Measurements from ENCODE around the gene DNM1. TPM values are rescaled to one million over a fixed set of nuclear protein-coding genes. Genes with fewer than 3 reads are reported as not detected.

The DNM1 gene
- total RNA-seq (ENCODE audit: low replicate concordance), result 30.1 and 52.7 TPM in 2 replicates

GRCh38 chr9:128203024-128203706 lies at the start of gene DNM1:
Gene DNM1 (plus strand): TSS chr9:128203379. CDS start chr9:128203471, 92 bp downstream.
- peak within 1 kb of the TSS; percentile 90 for H3K27ac Mint-ChIP-seq
- H3K27ac ChIP-seq, result no peak within 1 kb of the TSS

GRCh38 chr9:128153947-128154695 lies 49.1 kb upstream of the DNM1 start:
- Histone ChIP-seq H3K9ac (no peak overlapping the region), H2AFZ (replicated peaks) (no peak overlapping the region), H3K36me3 (no peaks in the 10 kb centered on the region), H4K20me1 (ENCODE audit: low read depth) (no peaks in the 10 kb centered on the region), H3K27ac (no peak overlapping the region), H3K4me1 (no peaks in the 10 kb centered on the region), H3K4me2 (no peak overlapping the region), H3K27me3 (no peaks in the 10 kb centered on the region), H3K4me3 (no peak overlapping the region), H3F3A (ENCODE audit: low read depth) (peaks cover 6% of the 10 kb centered on the region), H3K9me3 (ENCODE audit: low read depth) (no peaks in the 10 kb centered on the region), H3K79me2 (ENCODE audit: low read depth) (no peaks in the 10 kb centered on the region)
- DNase-seq (ENCODE audit: low spot score), result no peak
- Mint-ChIP-seq H3K36me3 (no peaks in the 10 kb centered on the region), H3K4me1 (peaks cover 9% of the 10 kb centered on the region), H3K27ac (no peak overlapping the region), H3K4me3 (no peak overlapping the region), H3K9me3 (no peaks in the 10 kb centered on the region), H3K27me3 (ENCODE audit: insufficient read depth, low read depth) (peaks cover 7% of the 10 kb centered on the region)
- TF ChIP-seq CTCF (IDR thresholded peaks at IDR 0.05) (no peak), EZH2 (IDR thresholded peaks at IDR 0.05) (no peak), EZH2phosphoT487 (IDR thresholded peaks at IDR 0.05) (no peak)

More at GRCh38 chr9:128203024-128203706, at the start of gene DNM1:
- Histone ChIP-seq H3F3A (ENCODE audit: low read depth) (peaks cover 19% of the 10 kb centered on the region), H3K9me3 (ENCODE audit: low read depth) (no peaks in the 10 kb centered on the region), H3K36me3 (no peaks in the 10 kb centered on the region), H3K79me2 (ENCODE audit: low read depth) (peaks cover 13% of the 10 kb centered on the region), H3K4me2 (peak within 1 kb of the TSS; percentile 81), H3K27me3 (no peaks in the 10 kb centered on the region), H2AFZ (replicated peaks) (peak within 1 kb of the TSS; percentile 74), H3K4me3 (peak within 1 kb of the TSS; percentile 94), H3K4me1 (peaks cover 8% of the 10 kb centered on the region), H3K9ac (no peak within 1 kb of the TSS), H4K20me1 (ENCODE audit: low read depth) (peaks cover 15% of the 10 kb centered on the region)
- Mint-ChIP-seq H3K36me3 (no peaks in the 10 kb centered on the region), H3K4me3 (peak within 1 kb of the TSS; percentile 92), H3K27me3 (ENCODE audit: insufficient read depth, low read depth) (peaks cover 13% of the 10 kb centered on the region), H3K9me3 (no peaks in the 10 kb centered on the region), H3K4me1 (peaks cover 33% of the 10 kb centered on the region)
- TF ChIP-seq CTCF (IDR thresholded peaks at IDR 0.05), result peak; percentile 76
- no peak for TF ChIP-seq EZH2 (IDR thresholded peaks at IDR 0.05)
- peak; percentile 93 for DNase-seq (ENCODE audit: low spot score)

GRCh38 chr9:128155736-128156500 lies 47.3 kb upstream of the DNM1 start:
- DNase-seq (ENCODE audit: low spot score), result no peak
- H3K4me1 Mint-ChIP-seq, result peaks cover 6% of the 10 kb centered on the region
- H3K9me3 Mint-ChIP-seq, result no peaks in the 10 kb centered on the region
- TF ChIP-seq EZH2 (IDR thresholded peaks at IDR 0.05), result no peak
- no peak for TF ChIP-seq CTCF (IDR thresholded peaks at IDR 0.05)
- TF ChIP-seq EZH2phosphoT487 (IDR thresholded peaks at IDR 0.05), result no peak
- H3K27ac Mint-ChIP-seq, result peak overlapping the region; percentile 72
- H3K36me3 Mint-ChIP-seq, result no peaks in the 10 kb centered on the region
- peaks cover 3% of the 10 kb centered on the region for H3K27me3 Mint-ChIP-seq (ENCODE audit: insufficient read depth, low read depth)
- Histone ChIP-seq H2AFZ (replicated peaks) (no peak overlapping the region), H3K9me3 (ENCODE audit: low read depth) (no peaks in the 10 kb centered on the region), H3K79me2 (ENCODE audit: low read depth) (peaks cover 4% of the 10 kb centered on the region), H3K36me3 (no peaks in the 10 kb centered on the region), H3K27me3 (no peaks in the 10 kb centered on the region), H4K20me1 (ENCODE audit: low read depth) (no peaks in the 10 kb centered on the region), H3F3A (ENCODE audit: low read depth) (peaks cover 6% of the 10 kb centered on the region), H3K4me2 (no peak overlapping the region), H3K9ac (no peak overlapping the region), H3K4me1 (peaks cover 1% of the 10 kb centered on the region), H3K4me3 (no peak overlapping the region), H3K27ac (no peak overlapping the region)
- no peak overlapping the region for H3K4me3 Mint-ChIP-seq

Data from neural progenitor cell (in vitro differentiated cells).